HepG2 (cell line): Measurements from ENCODE around the gene PRELID2. TPM values are rescaled to one million over a fixed set of nuclear protein-coding genes. Genes with fewer than 3 reads are reported as not detected.

Source experiments
- ATAC-seq: fragments of 200-7000 bp; cut with Tn5 transposase; 3 replicates; pipeline ENCODE4 v1.9.1; 2020; ENCODE audit warnings: mild to moderate bottlenecking, moderate library complexity
- BruUV-seq: library from RNA; stranded (reverse); fragments of 400-500 nt; replicated peaks from 2 replicates; lab custom pipeline; 2021; lab: Mats Ljungman, UMichigan
- CTCF ChIA-PET: fragments of 300-600 bp; formaldehyde crosslinking; extraction: SDS; loops from one replicate; lab custom pipeline; 2021; ENCODE audit warnings: low total read pairs, inconsistent platforms, low intra/inter-chr PET ratio; lab: Yijun Ruan, JAX
- POLR2A ChIA-PET: fragments of 350-600 bp; sonication (Branson Sonifier 250); formaldehyde crosslinking; loops from one replicate; lab custom pipeline; 2020; ENCODE audit warnings: antibody characterized with exemption, inconsistent platforms; lab: Yijun Ruan, JAX
- DNase-seq: peaks from one replicate; pipeline ENCODE4 v3.0.0-alpha.2; 2015; ENCODE audit warnings: low spot score
- FAIRE-seq: peaks from 3 replicates; lab custom pipeline; 2011; peaks lifted over from hg19 to GRCh38; lab: Jason Lieb, UNC
- H2AFZ ChIP-seq: one replicate; pipeline ENCODE4 v1.6.1; 2011; ENCODE audit warnings: low read length, inconsistent platforms
- H3K27ac ChIP-seq: fragments of 300-600 bp; 3 replicates; pipeline ENCODE4 v1.8.0; 2011; ENCODE audit warnings: mixed run types, mild to moderate bottlenecking, mixed read lengths, low read length, inconsistent platforms; ENCODE audit not compliant: insufficient read depth; ENCODE audit errors: extremely low read length
- H3K27me3 ChIP-seq, 2 experiments: fragments of 200-600 bp in 1 of 2; 2 replicates in 1 of 2; 3 replicates in 1 of 2; pipeline versions ENCODE4 v1.6.0 to v1.8.0; 2011; ENCODE audit warnings: low read length in 2 of 2, mild to moderate bottlenecking in 2 of 2, moderate library complexity in 2 of 2, inconsistent platforms in 1 of 2; ENCODE audit not compliant: insufficient read depth in 2 of 2, control insufficient read depth in 1 of 2
- H3K36me3 ChIP-seq, 2 experiments: fragments of 200-600 bp in 1 of 2; replicated peaks in 1 of 2; 2 replicates in 1 of 2; 3 replicates in 1 of 2; pipeline versions ENCODE4 v1.5.1 to v1.8.0; 2011; ENCODE audit warnings: low read length in 2 of 2, inconsistent platforms in 1 of 2; ENCODE audit not compliant: insufficient read depth in 2 of 2, control insufficient read depth in 1 of 2
- H3K4me1 ChIP-seq: 2 replicates; pipeline ENCODE4 v1.5.1; 2012; ENCODE audit warnings: low read length, inconsistent platforms; ENCODE audit not compliant: insufficient read depth
- H3K4me2 ChIP-seq: 2 replicates; pipeline ENCODE4 v1.6.0; 2011; ENCODE audit warnings: low read depth, low read length, inconsistent platforms
- H3K4me3 ChIP-seq, 3 experiments: fragments of 200-600 bp in 1 of 3; sonication (generic), shearing (Covaris generic) in 1 of 3; replicated peaks in 1 of 3; 2 replicates each; pipeline ENCODE4 v1.5.1; 2011 to 2016; ENCODE audit warnings: low read length in 3 of 3, inconsistent platforms in 2 of 3, low read depth in 2 of 3, mild to moderate bottlenecking in 2 of 3, control low read depth in 1 of 3, mixed read lengths in 1 of 3; ENCODE audit not compliant: insufficient read depth in 1 of 3
- H3K79me2 ChIP-seq: one replicate; pipeline ENCODE4 v1.6.1; 2011; ENCODE audit warnings: low read length, inconsistent platforms; ENCODE audit not compliant: insufficient read depth
- H3K9ac ChIP-seq: 2 replicates; pipeline ENCODE4 v1.6.0; 2011; ENCODE audit warnings: mild to moderate bottlenecking, low read depth, low read length, inconsistent platforms; ENCODE audit not compliant: insufficient read depth
- H3K9me3 ChIP-seq: 2 replicates; pipeline ENCODE4 v1.5.1; 2012; ENCODE audit warnings: mild to moderate bottlenecking, low read length
- H4K20me1 ChIP-seq: 2 replicates; pipeline ENCODE4 v1.6.0; 2011; ENCODE audit warnings: inconsistent platforms, mild to moderate bottlenecking, low read length, moderate library complexity; ENCODE audit not compliant: insufficient read depth
- ARHGAP35 ChIP-seq: sonication (generic); formaldehyde crosslinking; IDR thresholded peaks from 2 replicates; pipeline ENCODE4 v1.9.0; 2022; ENCODE audit warnings: mild to moderate bottlenecking, inconsistent platforms, moderate library complexity, missing genetic modification reagents, borderline replicate concordance
- ATM ChIP-seq: fragments of 450-650 bp; IDR thresholded peaks from 2 replicates; pipeline ENCODE4 v1.7.1; 2017; ENCODE audit warnings: mild to moderate bottlenecking, borderline replicate concordance
- HOXA7 ChIP-seq: sonication (generic); formaldehyde crosslinking; IDR thresholded peaks from 2 replicates; pipeline ENCODE4 v1.8.1; 2022; ENCODE audit warnings: mild to moderate bottlenecking, missing genetic modification reagents, moderate library complexity
- REPIN1 ChIP-seq: sonication (generic); formaldehyde crosslinking; IDR thresholded peaks from 2 replicates; pipeline ENCODE4 v1.8.0; 2022; ENCODE audit warnings: missing genetic modification reagents, low read depth, mild to moderate bottlenecking, borderline replicate concordance
- SP4 ChIP-seq: sonication (generic); formaldehyde crosslinking; IDR thresholded peaks from 2 replicates; pipeline ENCODE4 v1.8.1; 2023; ENCODE audit warnings: mild to moderate bottlenecking, missing genetic modification reagents
- ZFP90 ChIP-seq: sonication (generic); formaldehyde crosslinking; IDR thresholded peaks from 2 replicates; pipeline ENCODE4 v1.8.0; 2022; ENCODE audit warnings: missing genetic modification reagents, mild to moderate bottlenecking, inconsistent platforms, borderline replicate concordance
- ZKSCAN1 ChIP-seq: fragments of 150-350 bp; IDR thresholded peaks from 2 replicates; pipeline ENCODE4 v1.6.1; 2014; ENCODE audit warnings: low read length
- ZNF205 ChIP-seq: IDR thresholded peaks from 2 replicates; pipeline ENCODE4 v1.6.1; 2018; ENCODE audit warnings: missing biosample characterization, missing genetic modification reagents
- ZNF292 ChIP-seq: sonication (generic); formaldehyde crosslinking; IDR thresholded peaks from 2 replicates; pipeline ENCODE4 v1.8.1; 2022; ENCODE audit warnings: mild to moderate bottlenecking, low read depth, missing genetic modification reagents, borderline replicate concordance
- ZNF34 ChIP-seq: sonication (generic); formaldehyde crosslinking; IDR thresholded peaks from 2 replicates; pipeline ENCODE4 v1.4.0; 2020; ENCODE audit warnings: mild to moderate bottlenecking, missing genetic modification reagents, borderline replicate concordance
- WGBS: methylation state at CpG from one replicate; pipeline ENCODE4 v1.1.6; 2017; ENCODE audit warnings: low lambda C conversion rate; 5-methylcytosine and 5-hydroxymethylcytosine counted together
- in situ Hi-C: cut with HindIII; loops from 2 replicates; pipeline ENCODE4 v1.10.0; 2017; ENCODE audit warnings: low pct_unique_long_range_greater_than_20kb; ENCODE audit not compliant: extremely low pct_ligation_motif_present
- intact Hi-C: fragments of 100-400 bp; cut with micrococcal nuclease; formaldehyde crosslinking; loops from one replicate; pipeline ENCODE4 v1.10.0; 2022; ENCODE audit not compliant: unreplicated experiment
- polyA plus RNA-seq, 8 experiments: library from polyadenylated mRNA; depleted of rRNA in 3 of 8; stranded (reverse) in 7 of 8; unstranded in 1 of 8; fragments of >200 nt; fragmentation: Illumina TruSeq in 4 of 8; extraction: Trizol in 4 of 8; gene quantifications; 2 replicates each; pipeline versions ENCODE4 v1.2.1 to v1.2.3, GENCODE V29; 2011 to 2016; ENCODE audit warnings: low read depth in 4 of 8, missing spikeins in 1 of 8, mixed read lengths in 1 of 8; ENCODE audit not compliant: insufficient read depth in 1 of 8
- total RNA-seq, 5 experiments: library from RNA; depleted of rRNA; stranded (reverse); fragments of >200 nt; fragmentation: Illumina TruSeq; extraction: Trizol; gene quantifications; 2 replicates each; pipeline ENCODE4 v1.2.3, GENCODE V29; 2016; ENCODE audit warnings: low read depth in 1 of 5
- TF ChIP-seq, protein P1 (sequence below): sonication (generic); formaldehyde crosslinking; IDR thresholded peaks from 2 replicates; pipeline ENCODE4 v1.5.0; 2020; ENCODE audit warnings: mild to moderate bottlenecking, missing genetic modification reagents, borderline replicate concordance
- TF ChIP-seq, protein P2 (sequence below): sonication (generic); formaldehyde crosslinking; IDR thresholded peaks from 2 replicates; pipeline ENCODE4 v1.5.0; 2020; ENCODE audit warnings: missing genetic modification reagents
- TF ChIP-seq, protein P3 (sequence below): sonication (generic); formaldehyde crosslinking; IDR thresholded peaks from 2 replicates; pipeline ENCODE4 v1.8.1; 2023; ENCODE audit warnings: mild to moderate bottlenecking, moderate library complexity, missing genetic modification reagents
- TF ChIP-seq, protein P4 (sequence below): sonication (generic); formaldehyde crosslinking; IDR thresholded peaks from 2 replicates; pipeline ENCODE4 v1.5.1; 2020; ENCODE audit warnings: missing genetic modification reagents, mild to moderate bottlenecking, borderline replicate concordance

PRELID2 gene
- total and polyA plus RNA-seq, 2 of the 13 experiments (the other 11 are each of a cell fraction or from before 2014, with no cell fraction given), result 10.0 to 22.9 TPM

DNA sequence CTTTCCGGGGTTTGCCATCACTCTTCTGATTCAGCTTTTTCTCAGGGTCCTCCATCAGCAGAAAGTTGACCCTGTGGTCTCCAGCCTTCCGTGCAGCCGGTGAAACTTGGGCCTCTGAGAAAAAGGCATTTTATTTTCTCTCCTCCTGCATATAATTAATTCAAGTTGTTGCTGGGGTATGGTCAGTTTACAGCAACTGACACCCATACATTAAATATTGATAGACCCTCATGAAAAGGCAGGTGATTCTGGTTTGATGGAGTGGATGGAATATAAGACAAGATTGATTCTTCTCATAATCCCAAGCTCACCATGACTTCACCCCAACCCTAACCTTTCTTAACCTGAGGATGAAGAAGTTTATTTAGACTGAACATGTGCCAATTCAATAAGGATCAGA, 37.8 kb upstream of the PRELID2 start, which contains the start of gene GRXCR2 (continued):
- TF ChIP-seq HOXA7 (CRISPR knock-in tag) (no peak), ZKSCAN1 (no peak), ZNF205 (CRISPR knock-in tag) (no peak)

DNA sequence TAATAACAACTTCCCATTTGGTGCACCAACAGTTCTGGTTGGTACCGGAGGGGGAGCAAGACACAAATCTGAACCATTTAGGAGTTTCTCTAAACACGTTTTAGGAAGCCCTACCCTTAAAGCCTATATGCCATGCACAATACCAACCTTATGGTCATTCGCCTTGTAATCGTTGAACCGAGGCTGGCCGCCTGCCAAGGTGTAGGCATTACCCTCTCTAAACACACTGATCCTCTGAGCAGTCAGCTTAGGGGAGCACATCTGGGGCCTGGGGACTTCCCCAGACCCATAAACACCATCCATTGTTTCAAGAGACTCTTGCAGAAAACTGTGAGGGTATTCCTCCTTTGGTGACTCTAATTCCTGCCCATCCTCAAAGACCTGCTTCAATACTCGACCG, 37.3 kb upstream of the PRELID2 start:
- no peak overlapping the region for H2AFZ ChIP-seq
- no peak for TF ChIP-seq ZNF34
- TF ChIP-seq ATM, result no peak
- TF ChIP-seq, protein P1, sequence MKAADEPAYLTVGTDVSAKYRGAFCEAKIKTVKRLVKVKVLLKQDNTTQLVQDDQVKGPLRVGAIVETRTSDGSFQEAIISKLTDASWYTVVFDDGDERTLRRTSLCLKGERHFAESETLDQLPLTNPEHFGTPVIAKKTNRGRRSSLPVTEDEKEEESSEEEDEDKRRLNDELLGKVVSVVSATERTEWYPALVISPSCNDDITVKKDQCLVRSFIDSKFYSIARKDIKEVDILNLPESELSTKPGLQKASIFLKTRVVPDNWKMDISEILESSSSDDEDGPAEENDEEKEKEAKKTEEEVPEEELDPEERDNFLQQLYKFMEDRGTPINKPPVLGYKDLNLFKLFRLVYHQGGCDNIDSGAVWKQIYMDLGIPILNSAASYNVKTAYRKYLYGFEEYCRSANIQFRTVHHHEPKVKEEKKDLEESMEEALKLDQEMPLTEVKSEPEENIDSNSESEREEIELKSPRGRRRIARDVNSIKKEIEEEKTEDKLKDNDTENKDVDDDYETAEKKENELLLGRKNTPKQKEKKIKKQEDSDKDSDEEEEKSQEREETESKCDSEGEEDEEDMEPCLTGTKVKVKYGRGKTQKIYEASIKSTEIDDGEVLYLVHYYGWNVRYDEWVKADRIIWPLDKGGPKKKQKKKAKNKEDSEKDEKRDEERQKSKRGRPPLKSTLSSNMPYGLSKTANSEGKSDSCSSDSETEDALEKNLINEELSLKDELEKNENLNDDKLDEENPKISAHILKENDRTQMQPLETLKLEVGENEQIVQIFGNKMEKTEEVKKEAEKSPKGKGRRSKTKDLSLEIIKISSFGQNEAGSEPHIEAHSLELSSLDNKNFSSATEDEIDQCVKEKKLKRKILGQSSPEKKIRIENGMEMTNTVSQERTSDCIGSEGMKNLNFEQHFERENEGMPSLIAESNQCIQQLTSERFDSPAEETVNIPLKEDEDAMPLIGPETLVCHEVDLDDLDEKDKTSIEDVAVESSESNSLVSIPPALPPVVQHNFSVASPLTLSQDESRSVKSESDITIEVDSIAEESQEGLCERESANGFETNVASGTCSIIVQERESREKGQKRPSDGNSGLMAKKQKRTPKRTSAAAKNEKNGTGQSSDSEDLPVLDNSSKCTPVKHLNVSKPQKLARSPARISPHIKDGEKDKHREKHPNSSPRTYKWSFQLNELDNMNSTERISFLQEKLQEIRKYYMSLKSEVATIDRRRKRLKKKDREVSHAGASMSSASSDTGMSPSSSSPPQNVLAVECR (CRISPR knock-in tag), result no peak
- TF ChIP-seq, protein P2, sequence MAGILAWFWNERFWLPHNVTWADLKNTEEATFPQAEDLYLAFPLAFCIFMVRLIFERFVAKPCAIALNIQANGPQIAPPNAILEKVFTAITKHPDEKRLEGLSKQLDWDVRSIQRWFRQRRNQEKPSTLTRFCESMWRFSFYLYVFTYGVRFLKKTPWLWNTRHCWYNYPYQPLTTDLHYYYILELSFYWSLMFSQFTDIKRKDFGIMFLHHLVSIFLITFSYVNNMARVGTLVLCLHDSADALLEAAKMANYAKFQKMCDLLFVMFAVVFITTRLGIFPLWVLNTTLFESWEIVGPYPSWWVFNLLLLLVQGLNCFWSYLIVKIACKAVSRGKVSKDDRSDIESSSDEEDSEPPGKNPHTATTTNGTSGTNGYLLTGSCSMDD, result no peak
- no peak for TF ChIP-seq ZNF292 (CRISPR knock-in tag)
- TF ChIP-seq, protein P3, sequence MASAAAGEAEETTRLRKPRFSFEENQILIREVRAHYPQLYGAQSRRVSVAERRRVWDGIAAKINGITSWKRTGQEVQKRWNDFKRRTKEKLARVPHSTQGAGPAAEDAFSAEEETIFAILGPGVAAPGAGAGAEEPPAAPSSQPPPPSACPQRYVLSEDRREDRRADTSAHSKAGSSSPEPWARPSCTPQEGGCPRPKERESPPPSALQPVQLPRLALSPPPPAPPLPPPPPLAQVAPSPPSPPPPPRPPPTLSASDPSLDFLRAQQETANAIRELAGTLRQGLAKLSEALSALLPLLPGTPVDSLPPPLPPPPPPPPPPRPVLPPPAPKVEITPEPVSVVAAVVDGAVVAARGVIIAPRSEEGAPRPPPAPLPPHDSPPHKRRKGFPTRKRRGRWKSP, result no peak
- no peak for TF ChIP-seq ARHGAP35 (CRISPR knock-in tag)
- no peak for TF ChIP-seq SP4
- TF ChIP-seq ZFP90 (CRISPR knock-in tag), result no peak
- TF ChIP-seq, protein P4, sequence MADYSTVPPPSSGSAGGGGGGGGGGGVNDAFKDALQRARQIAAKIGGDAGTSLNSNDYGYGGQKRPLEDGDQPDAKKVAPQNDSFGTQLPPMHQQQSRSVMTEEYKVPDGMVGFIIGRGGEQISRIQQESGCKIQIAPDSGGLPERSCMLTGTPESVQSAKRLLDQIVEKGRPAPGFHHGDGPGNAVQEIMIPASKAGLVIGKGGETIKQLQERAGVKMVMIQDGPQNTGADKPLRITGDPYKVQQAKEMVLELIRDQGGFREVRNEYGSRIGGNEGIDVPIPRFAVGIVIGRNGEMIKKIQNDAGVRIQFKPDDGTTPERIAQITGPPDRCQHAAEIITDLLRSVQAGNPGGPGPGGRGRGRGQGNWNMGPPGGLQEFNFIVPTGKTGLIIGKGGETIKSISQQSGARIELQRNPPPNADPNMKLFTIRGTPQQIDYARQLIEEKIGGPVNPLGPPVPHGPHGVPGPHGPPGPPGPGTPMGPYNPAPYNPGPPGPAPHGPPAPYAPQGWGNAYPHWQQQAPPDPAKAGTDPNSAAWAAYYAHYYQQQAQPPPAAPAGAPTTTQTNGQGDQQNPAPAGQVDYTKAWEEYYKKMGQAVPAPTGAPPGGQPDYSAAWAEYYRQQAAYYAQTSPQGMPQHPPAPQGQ (CRISPR knock-in tag), result no peak
- no peak for TF ChIP-seq REPIN1 (CRISPR knock-in tag)

More for the DNA sequence above, 37.3 kb upstream of the PRELID2 start:
- no peak for DNase-seq
- H3K27me3 ChIP-seq, result no peaks in the 10 kb centered on the region
- no peaks in the 10 kb centered on the region for H4K20me1 ChIP-seq
- 24% methylated on average over 8 of the region's 8 CpGs for WGBS
- no peaks in the 10 kb centered on the region for H3K79me2 ChIP-seq
- no peaks in the 10 kb centered on the region for H3K9me3 ChIP-seq
- no peak for ATAC-seq
- FAIRE-seq, result no peak
- H3K4me3 ChIP-seq, result no peak overlapping the region
- no peaks in the 10 kb centered on the region for H3K36me3 ChIP-seq
- in situ Hi-C loops, result no loop called here
- POLR2A ChIA-PET, result no interaction called here
- BruUV-seq, result no TSS peak
- H3K4me1 ChIP-seq, result peaks cover 9% of the 10 kb centered on the region
- no peak overlapping the region for H3K4me2 ChIP-seq
- intact Hi-C loops, result no loop called here
- CTCF ChIA-PET, result no interaction called here
- no peak overlapping the region for H3K9ac ChIP-seq
- no peak overlapping the region for H3K27ac ChIP-seq
